HepG2 (cell line): ENCODE data around the gene MYO5A. TPM values are rescaled to one million over a fixed set of nuclear protein-coding genes. Genes with fewer than 3 reads are reported as not detected.

ENCODE experiments used
- ATAC-seq: fragments of 200-7000 bp; cut with Tn5 transposase; 3 replicates; pipeline ENCODE4 v1.9.1; 2020; ENCODE audit warnings: mild to moderate bottlenecking, moderate library complexity
- BruUV-seq: library from RNA; stranded (reverse); fragments of 400-500 nt; replicated peaks from 2 replicates; lab custom pipeline; 2021; lab: Mats Ljungman, UMichigan
- CTCF ChIA-PET: fragments of 300-600 bp; formaldehyde crosslinking; extraction: SDS; loops from one replicate; lab custom pipeline; 2021; ENCODE audit warnings: low total read pairs, inconsistent platforms, low intra/inter-chr PET ratio; lab: Yijun Ruan, JAX
- POLR2A ChIA-PET: fragments of 350-600 bp; sonication (Branson Sonifier 250); formaldehyde crosslinking; loops from one replicate; lab custom pipeline; 2020; ENCODE audit warnings: antibody characterized with exemption, inconsistent platforms; lab: Yijun Ruan, JAX
- DNase-seq: peaks from one replicate; pipeline ENCODE4 v3.0.0-alpha.2; 2015; ENCODE audit warnings: low spot score
- FAIRE-seq: peaks from 3 replicates; lab custom pipeline; 2011; peaks lifted over from hg19 to GRCh38; lab: Jason Lieb, UNC
- H2AFZ ChIP-seq: one replicate; pipeline ENCODE4 v1.6.1; 2011; ENCODE audit warnings: low read length, inconsistent platforms
- H3K27ac ChIP-seq: fragments of 300-600 bp; 3 replicates; pipeline ENCODE4 v1.8.0; 2011; ENCODE audit warnings: mixed run types, mild to moderate bottlenecking, mixed read lengths, low read length, inconsistent platforms; ENCODE audit not compliant: insufficient read depth; ENCODE audit errors: extremely low read length
- H3K27me3 ChIP-seq, 2 experiments: fragments of 200-600 bp in 1 of 2; 2 replicates in 1 of 2; 3 replicates in 1 of 2; pipeline versions ENCODE4 v1.6.0 to v1.8.0; 2011; ENCODE audit warnings: low read length in 2 of 2, mild to moderate bottlenecking in 2 of 2, moderate library complexity in 2 of 2, inconsistent platforms in 1 of 2; ENCODE audit not compliant: insufficient read depth in 2 of 2, control insufficient read depth in 1 of 2
- H3K36me3 ChIP-seq, 2 experiments: fragments of 200-600 bp in 1 of 2; replicated peaks in 1 of 2; 2 replicates in 1 of 2; 3 replicates in 1 of 2; pipeline versions ENCODE4 v1.5.1 to v1.8.0; 2011; ENCODE audit warnings: low read length in 2 of 2, inconsistent platforms in 1 of 2; ENCODE audit not compliant: insufficient read depth in 2 of 2, control insufficient read depth in 1 of 2
- H3K4me1 ChIP-seq: 2 replicates; pipeline ENCODE4 v1.5.1; 2012; ENCODE audit warnings: low read length, inconsistent platforms; ENCODE audit not compliant: insufficient read depth
- H3K4me2 ChIP-seq: 2 replicates; pipeline ENCODE4 v1.6.0; 2011; ENCODE audit warnings: low read depth, low read length, inconsistent platforms
- H3K4me3 ChIP-seq, 3 experiments: fragments of 200-600 bp in 1 of 3; sonication (generic), shearing (Covaris generic) in 1 of 3; replicated peaks in 1 of 3; 2 replicates each; pipeline ENCODE4 v1.5.1; 2011 to 2016; ENCODE audit warnings: low read length in 3 of 3, inconsistent platforms in 2 of 3, low read depth in 2 of 3, mild to moderate bottlenecking in 2 of 3, control low read depth in 1 of 3, mixed read lengths in 1 of 3; ENCODE audit not compliant: insufficient read depth in 1 of 3
- H3K79me2 ChIP-seq: one replicate; pipeline ENCODE4 v1.6.1; 2011; ENCODE audit warnings: low read length, inconsistent platforms; ENCODE audit not compliant: insufficient read depth
- H3K9ac ChIP-seq: 2 replicates; pipeline ENCODE4 v1.6.0; 2011; ENCODE audit warnings: mild to moderate bottlenecking, low read depth, low read length, inconsistent platforms; ENCODE audit not compliant: insufficient read depth
- H3K9me3 ChIP-seq: 2 replicates; pipeline ENCODE4 v1.5.1; 2012; ENCODE audit warnings: mild to moderate bottlenecking, low read length
- H4K20me1 ChIP-seq: 2 replicates; pipeline ENCODE4 v1.6.0; 2011; ENCODE audit warnings: inconsistent platforms, mild to moderate bottlenecking, low read length, moderate library complexity; ENCODE audit not compliant: insufficient read depth
- AHR ChIP-seq: IDR thresholded peaks from 2 replicates; pipeline ENCODE4 v1.6.1; 2018; ENCODE audit warnings: missing genetic modification reagents, missing compliant biosample characterization
- CREB3 ChIP-seq: sonication (generic); formaldehyde crosslinking; IDR thresholded peaks from 2 replicates; pipeline ENCODE4 v1.5.0; 2020; ENCODE audit warnings: missing genetic modification reagents
- GTF2F1 ChIP-seq: fragments of 150-350 bp; IDR thresholded peaks from 2 replicates; pipeline ENCODE4 v1.6.1; 2014; ENCODE audit warnings: low read length
- HHEX ChIP-seq: IDR thresholded peaks from 2 replicates; pipeline ENCODE4 v1.6.1; 2016; ENCODE audit warnings: control low read depth
- SP4 ChIP-seq: sonication (generic); formaldehyde crosslinking; IDR thresholded peaks from 2 replicates; pipeline ENCODE4 v1.8.1; 2023; ENCODE audit warnings: mild to moderate bottlenecking, missing genetic modification reagents
- ZC3H13 ChIP-seq: sonication (generic); formaldehyde crosslinking; IDR thresholded peaks from 2 replicates; pipeline ENCODE4 v1.8.1; 2023; ENCODE audit warnings: mild to moderate bottlenecking, missing genetic modification reagents, moderate library complexity
- ZNF318 ChIP-seq: sonication (generic); formaldehyde crosslinking; IDR thresholded peaks from 2 replicates; pipeline ENCODE4 v1.4.0; 2020; ENCODE audit warnings: mild to moderate bottlenecking, missing genetic modification reagents
- ZNF44 ChIP-seq: sonication (generic); formaldehyde crosslinking; IDR thresholded peaks from 2 replicates; pipeline ENCODE4 v1.5.1; 2020; ENCODE audit warnings: mild to moderate bottlenecking, missing genetic modification reagents
- ZNF790 ChIP-seq: sonication (generic); formaldehyde crosslinking; IDR thresholded peaks from 2 replicates; pipeline ENCODE4 v1.8.0; 2022; ENCODE audit warnings: missing genetic modification reagents, mild to moderate bottlenecking, borderline replicate concordance
- WGBS: methylation state at CpG from one replicate; pipeline ENCODE4 v1.1.6; 2017; ENCODE audit warnings: low lambda C conversion rate; 5-methylcytosine and 5-hydroxymethylcytosine counted together
- in situ Hi-C: cut with HindIII; loops from 2 replicates; pipeline ENCODE4 v1.10.0; 2017; ENCODE audit warnings: low pct_unique_long_range_greater_than_20kb; ENCODE audit not compliant: extremely low pct_ligation_motif_present
- intact Hi-C: fragments of 100-400 bp; cut with micrococcal nuclease; formaldehyde crosslinking; loops from one replicate; pipeline ENCODE4 v1.10.0; 2022; ENCODE audit not compliant: unreplicated experiment
- polyA plus RNA-seq, 8 experiments: library from polyadenylated mRNA; depleted of rRNA in 3 of 8; stranded (reverse) in 7 of 8; unstranded in 1 of 8; fragments of >200 nt; fragmentation: Illumina TruSeq in 4 of 8; extraction: Trizol in 4 of 8; gene quantifications; 2 replicates each; pipeline versions ENCODE4 v1.2.1 to v1.2.3, GENCODE V29; 2011 to 2016; ENCODE audit warnings: low read depth in 4 of 8, missing spikeins in 1 of 8, mixed read lengths in 1 of 8; ENCODE audit not compliant: insufficient read depth in 1 of 8
- total RNA-seq, 5 experiments: library from RNA; depleted of rRNA; stranded (reverse); fragments of >200 nt; fragmentation: Illumina TruSeq; extraction: Trizol; gene quantifications; 2 replicates each; pipeline ENCODE4 v1.2.3, GENCODE V29; 2016; ENCODE audit warnings: low read depth in 1 of 5

Gene MYO5A
- total and polyA plus RNA-seq, 2 of the 13 experiments (the other 11 are each of a cell fraction or from before 2014, with no cell fraction given) = 2.8 to 4.8 TPM

- TF ChIP-seq CREB3 = no peak
- TF ChIP-seq ZNF44 (CRISPR knock-in tag) = no peak
- no peak for TF ChIP-seq ZNF790
- TF ChIP-seq AHR (CRISPR knock-in tag) = no peak
- Histone ChIP-seq H3K27me3 (no peaks in the 10 kb centered on the region), H3K9ac (no peak overlapping the region), H3K36me3 (peaks cover 6 to 61% of the 10 kb centered on the region in 2 experiments), H2AFZ (no peak overlapping the region), H3K4me2 (no peak overlapping the region), H4K20me1 (peaks cover 52% of the 10 kb centered on the region), H3K9me3 (no peaks in the 10 kb centered on the region), H3K27ac (no peak overlapping the region), H3K4me1 (peaks cover 33% of the 10 kb centered on the region), H3K4me3 (no peak overlapping the region), H3K79me2 (peaks cover 77% of the 10 kb centered on the region)
- ATAC-seq (no peak), FAIRE-seq (no peak), DNase-seq (no peak)
- intact Hi-C loops (no loop called here), in situ Hi-C loops (no loop called here)
- CTCF ChIA-PET = no interaction called here
- 98% methylated on average over 3 of the region's 3 CpGs for WGBS
- POLR2A ChIA-PET = interaction anchor here (1.2 kb wide), 1 partner anchor 8 kb away, joined by 3 read pairs; no protein-coding TSS in a partner anchor
- BruUV-seq = no TSS peak
Observed at GRCh38 chr15:52556524-52557273, 28.0 kb upstream of the MYO5A start.

- Histone ChIP-seq H3K36me3 (peaks cover 9 to 74% of the 10 kb centered on the region in 2 experiments), H3K4me2 (no peak overlapping the region), H3K79me2 (peaks cover 34% of the 10 kb centered on the region), H2AFZ (no peak overlapping the region), H3K4me1 (no peaks in the 10 kb centered on the region), H3K27ac (no peak overlapping the region), H3K9me3 (no peaks in the 10 kb centered on the region), H4K20me1 (peaks cover 13% of the 10 kb centered on the region), H3K9ac (no peak overlapping the region), H3K4me3 (no peak overlapping the region), H3K27me3 (no peaks in the 10 kb centered on the region)
- no TSS peak for BruUV-seq
- CTCF ChIA-PET = no interaction called here
- intact Hi-C loops = no loop called here
- in situ Hi-C loops = no loop called here
- 82% methylated on average over 2 of the region's 2 CpGs for WGBS
- FAIRE-seq (no peak), DNase-seq (no peak), ATAC-seq (no peak)
- POLR2A ChIA-PET = interaction anchor here (0.7 kb wide), 1 partner anchor 15 kb away, joined by 4 read pairs; no protein-coding TSS in a partner anchor
- no peak for TF ChIP-seq HHEX (CRISPR knock-in tag)
- TF ChIP-seq ZC3H13 (CRISPR knock-in tag) = no peak
- TF ChIP-seq ZNF318 (CRISPR knock-in tag) = no peak
- TF ChIP-seq SP4 (CRISPR knock-in tag) = no peak
- TF ChIP-seq GTF2F1 = no peak
Observed at GRCh38 chr15:52552303-52552702, 23.6 kb upstream of the MYO5A start.
